H1 (cell line): ENCODE data around the gene FASTK.

Experiments used
- ATF3 ChIP-seq: IDR thresholded peaks from 2 replicates; pipeline ENCODE4 v1.6.1; 2011; ENCODE audit warnings: low read depth, mild to moderate bottlenecking, low read length; ENCODE audit not compliant: insufficient read depth
- CTCF ChIP-seq, 3 experiments: IDR thresholded peaks; 1 replicate in 2 of 3; 2 replicates in 1 of 3; pipeline versions ENCODE4 v1.5.1 to v1.6.1; 2011; ENCODE audit warnings: low read length in 3 of 3, mild to moderate bottlenecking in 3 of 3, inconsistent platforms in 2 of 3, low read depth in 1 of 3, moderate library complexity in 1 of 3; ENCODE audit not compliant: insufficient read depth in 1 of 3; ENCODE audit errors: control extremely low read depth in 1 of 3
- POLR2A ChIP-seq, 2 experiments: IDR thresholded peaks; 1 replicate in 1 of 2; 2 replicates in 1 of 2; pipeline ENCODE4 v1.6.1; 2011; ENCODE audit warnings: low read depth in 2 of 2, low read length in 2 of 2, mild to moderate bottlenecking in 2 of 2; ENCODE audit errors: control extremely low read depth in 1 of 2
- POLR2AphosphoS5 ChIP-seq: IDR thresholded peaks from 2 replicates; pipeline ENCODE4 v1.6.1; 2011; ENCODE audit warnings: low read depth, low read length
- SIN3A ChIP-seq, 2 experiments: IDR thresholded peaks in 1 of 2; conservative IDR thresholded peaks in 1 of 2; 2 replicates each; pipeline ENCODE4 v1.6.1; 2011 to 2012; ENCODE audit warnings: low read length in 2 of 2, improper control_type of control experiment in 1 of 2, low read depth in 1 of 2, mild to moderate bottlenecking in 1 of 2
- TF ChIP-seq, protein P1 (sequence below): IDR thresholded peaks from 2 replicates; pipeline ENCODE4 v1.6.1; 2012; ENCODE audit warnings: inconsistent platforms

- TF ChIP-seq POLR2A (IDR thresholded peaks at IDR 0.05; ENCODE audit: control extremely low read depth in 1 of 2, low read depth in 2 of 2, low read length in 2 of 2), result 0 out of 3 replicates have a peak, but pooled peaks of 1 of the 2 experiments have one; percentile 24
- TF ChIP-seq CTCF (IDR thresholded peaks at IDR 0.05; ENCODE audit: control extremely low read depth in 1 of 3, insufficient read depth in 1 of 3, low read depth in 1 of 3, low read length in 3 of 3), result no peak
- TF ChIP-seq, protein P1, sequence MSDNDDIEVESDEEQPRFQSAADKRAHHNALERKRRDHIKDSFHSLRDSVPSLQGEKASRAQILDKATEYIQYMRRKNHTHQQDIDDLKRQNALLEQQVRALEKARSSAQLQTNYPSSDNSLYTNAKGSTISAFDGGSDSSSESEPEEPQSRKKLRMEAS, result no peak
- TF ChIP-seq POLR2AphosphoS5, result no peak; the same call in 1 of the 2 replicates
- no peak for TF ChIP-seq ATF3
- TF ChIP-seq SIN3A (conservative IDR thresholded peaks at IDR 0.05 in 1 of 2, IDR thresholded peaks at IDR 0.05 in 1 of 2; ENCODE audit: low read depth in 1 of 2, low read length in 2 of 2), result no peak
These were observed 2.2 kb downstream of the FASTK start for GRCh38 chr7:151078233-151079040.
